NCI-H748 (cell line): ENCODE results near the gene CTBP2.

Experiments
- DNase-seq: peaks from one replicate; lab custom pipeline; 2025; ENCODE audit not compliant: unreplicated experiment; lab: John Stamatoyannopoulos, UW

Gene CTBP2

DNA sequence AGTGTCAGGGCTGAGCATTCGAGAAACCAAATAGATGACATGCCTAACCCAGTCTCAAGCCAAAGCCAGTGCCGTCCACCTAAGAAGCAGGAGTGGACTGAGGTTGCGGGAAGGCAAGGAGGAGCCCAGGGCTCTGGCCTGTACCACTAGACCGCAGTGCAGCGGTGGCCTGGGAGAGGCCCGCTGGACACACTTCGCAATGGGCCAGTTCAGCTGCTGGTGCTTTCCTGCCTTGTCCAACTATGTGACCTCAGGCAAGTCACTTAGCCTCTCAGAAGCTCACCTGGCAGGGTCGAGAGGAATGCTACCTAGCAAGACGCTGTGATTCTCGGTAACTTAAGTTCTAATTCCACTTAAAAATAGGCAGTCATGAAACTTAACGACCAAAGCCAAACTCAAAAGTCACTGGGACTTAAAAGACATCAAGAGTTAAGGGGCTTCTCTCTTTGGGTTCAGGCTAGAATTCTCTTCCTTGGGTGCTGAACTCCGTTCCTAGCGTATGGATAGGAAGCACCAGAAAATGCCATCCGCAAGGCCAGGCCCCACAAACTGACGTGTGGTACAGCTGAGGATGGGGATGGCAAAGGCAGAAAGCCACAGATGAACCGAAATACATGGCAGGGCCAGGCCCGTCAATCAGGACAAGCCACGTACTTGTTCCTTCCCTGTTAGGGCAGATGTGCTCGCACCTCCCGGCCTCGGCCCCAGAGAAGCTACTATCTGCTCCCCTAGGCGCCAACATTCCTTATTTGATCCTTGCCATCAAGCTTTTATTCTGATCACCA lies 34.2 kb downstream of the CTBP2 start:
- no peak for DNase-seq

DNA sequence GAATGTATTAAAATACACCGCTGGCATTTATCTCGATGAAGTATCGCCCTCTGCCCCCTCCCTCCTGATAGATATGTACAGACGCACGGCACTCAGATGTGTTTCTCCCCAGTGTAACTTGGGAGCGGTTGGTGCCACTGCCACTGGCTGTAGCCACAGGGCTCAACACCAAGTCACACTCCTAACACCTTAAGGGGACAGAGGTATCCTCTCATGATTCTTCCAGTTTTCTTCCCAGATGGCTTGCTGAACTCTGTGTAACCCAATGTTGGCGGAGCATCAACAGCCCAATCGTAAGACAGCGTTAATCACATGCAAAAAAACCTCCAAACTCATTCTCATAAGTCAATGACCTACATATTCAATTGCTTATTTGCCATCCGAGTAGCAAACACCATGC lies 35.5 kb downstream of the CTBP2 start:
- no peak for DNase-seq

DNA sequence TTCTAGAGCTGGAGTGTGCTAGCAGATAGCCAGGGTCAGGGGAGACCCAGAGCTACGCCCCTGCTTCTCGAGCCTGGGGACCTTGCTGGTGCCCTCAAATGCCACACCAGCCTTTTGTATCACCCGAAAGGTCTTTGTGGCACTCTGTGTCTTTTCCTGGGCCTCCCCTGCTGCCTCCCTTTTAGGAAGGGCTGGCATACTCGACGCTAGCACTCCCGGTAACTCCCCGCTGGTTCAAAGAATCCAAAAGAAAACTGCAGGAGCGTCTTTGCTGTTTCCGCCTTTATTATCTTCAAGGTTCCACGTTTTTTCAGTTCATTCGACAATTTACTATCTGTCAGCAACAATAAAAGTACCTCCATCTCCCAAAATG lies 36.3 kb downstream of the CTBP2 start:
- DNase-seq, result no peak

DNA sequence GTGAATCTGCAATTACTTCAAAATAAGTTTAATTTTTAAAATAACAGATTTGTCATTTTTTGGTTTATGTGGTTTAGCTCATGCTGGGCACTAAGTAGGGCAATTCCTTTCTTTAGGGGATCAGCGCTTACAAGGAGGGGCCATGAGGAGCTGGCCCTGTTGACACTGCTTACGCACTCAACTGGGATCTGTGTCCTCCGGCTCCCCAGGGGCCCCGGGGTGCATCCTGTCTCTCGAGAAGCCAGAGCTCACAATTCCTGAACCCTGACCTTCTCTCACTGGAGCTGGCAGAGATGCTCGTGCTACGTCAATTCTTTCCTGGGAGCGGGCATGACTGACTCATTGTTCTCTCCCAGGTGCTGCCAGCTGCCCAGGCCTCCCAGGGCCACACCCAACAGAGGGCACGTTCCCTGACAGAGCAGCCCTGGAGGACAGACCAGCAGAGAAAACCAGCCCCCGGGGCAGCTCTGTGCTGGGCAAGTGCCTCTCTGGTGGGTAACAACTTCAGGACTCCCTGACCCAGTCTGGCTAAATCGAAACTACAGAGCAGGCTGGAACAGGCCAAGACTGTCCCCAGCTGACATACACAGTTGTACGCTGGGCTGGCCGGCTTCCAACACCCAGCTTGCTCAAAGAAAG lies 36.8 kb downstream of the CTBP2 start:
- DNase-seq, result peak; percentile 86

DNA sequence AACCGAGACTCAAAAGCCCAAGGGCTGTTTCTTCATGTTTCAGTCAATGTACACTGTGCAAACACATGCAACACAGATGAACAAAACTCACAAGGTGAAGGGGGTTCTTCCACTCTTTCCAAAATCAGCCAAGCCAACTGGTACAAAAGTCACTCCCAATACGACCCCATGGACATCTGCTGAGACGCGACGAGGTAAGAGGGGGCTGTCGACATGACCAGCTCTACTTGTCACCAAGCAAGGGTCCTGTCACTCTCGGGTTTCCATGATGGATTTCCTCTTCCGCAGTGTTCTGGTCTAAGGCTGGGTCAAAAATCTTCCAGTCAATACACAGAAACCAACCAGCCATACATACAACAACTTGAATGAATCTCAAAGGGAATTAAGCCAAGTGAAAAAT lies 37.8 kb downstream of the CTBP2 start:
- no peak for DNase-seq

DNA sequence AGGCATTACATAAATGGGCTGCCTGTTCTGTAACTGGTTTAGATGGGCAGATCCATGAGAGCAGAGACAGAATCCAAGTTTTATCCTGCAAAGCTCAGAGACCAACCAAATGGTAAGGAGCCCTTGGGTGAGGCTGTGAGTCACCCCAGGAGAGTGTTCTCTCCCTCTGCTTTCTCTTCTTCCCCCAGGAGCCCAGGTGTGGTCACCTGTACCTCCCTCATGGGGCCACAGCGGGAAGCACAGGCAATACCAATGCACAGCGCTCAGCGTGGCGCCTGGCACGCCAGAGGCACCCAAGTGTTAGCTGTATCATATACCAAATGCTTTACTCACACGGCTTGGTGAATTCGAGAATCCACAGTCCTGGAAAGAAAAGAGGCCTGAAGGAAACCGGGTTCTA lies 39.4 kb downstream of the CTBP2 start:
- no peak for DNase-seq

DNA sequence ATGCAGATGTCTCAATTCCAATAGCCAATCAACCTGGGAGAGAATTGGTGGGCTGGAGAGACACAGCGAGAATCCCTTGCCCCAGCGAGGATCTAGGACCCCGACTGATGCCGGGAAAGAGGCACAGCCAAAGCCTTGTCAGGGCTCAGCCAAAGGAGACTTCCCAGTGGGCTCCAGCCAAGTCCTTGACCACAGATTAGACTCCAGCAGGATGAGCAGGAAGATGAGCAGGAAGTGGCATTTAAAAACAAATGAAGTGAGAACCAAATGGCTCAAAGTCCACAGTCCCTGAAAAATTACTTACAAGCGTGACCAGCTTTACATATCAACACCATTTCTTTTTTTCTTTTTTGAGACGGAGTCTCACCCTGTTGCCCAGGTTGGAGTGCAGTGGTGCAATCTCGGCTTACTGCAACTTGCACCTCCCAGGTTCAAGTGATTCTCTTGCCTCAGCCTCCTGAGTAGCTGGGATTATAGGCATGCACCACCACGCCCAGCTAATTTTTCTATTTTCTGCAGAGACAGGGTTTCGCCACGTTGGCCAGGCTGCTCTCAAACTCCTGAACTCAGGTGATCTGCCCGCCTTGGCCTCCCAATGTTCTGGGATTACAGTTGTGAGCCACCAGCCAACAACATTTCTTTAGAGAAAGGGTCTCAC lies 40.2 kb downstream of the CTBP2 start:
- no peak for DNase-seq

DNA sequence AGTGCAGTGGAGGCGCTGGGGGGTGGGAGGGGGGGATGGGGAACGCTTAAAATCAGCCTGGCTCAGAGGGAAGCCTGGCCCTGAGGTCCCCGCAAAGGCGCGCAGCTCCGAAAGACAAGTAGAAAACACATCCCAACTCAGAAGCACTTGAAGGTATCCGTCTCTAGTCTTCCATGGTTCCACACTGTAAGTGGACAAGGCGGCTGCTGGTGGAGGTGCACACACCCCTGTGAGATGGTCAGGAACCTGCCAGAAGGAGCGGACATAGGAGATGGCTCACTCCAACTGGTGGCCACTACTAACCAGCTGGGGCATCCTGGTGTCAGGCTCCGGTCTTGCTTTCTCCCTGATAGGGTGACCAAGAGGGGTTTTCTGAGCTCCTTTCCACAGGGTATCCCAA lies 41.7 kb downstream of the CTBP2 start:
- DNase-seq, result no peak

DNA sequence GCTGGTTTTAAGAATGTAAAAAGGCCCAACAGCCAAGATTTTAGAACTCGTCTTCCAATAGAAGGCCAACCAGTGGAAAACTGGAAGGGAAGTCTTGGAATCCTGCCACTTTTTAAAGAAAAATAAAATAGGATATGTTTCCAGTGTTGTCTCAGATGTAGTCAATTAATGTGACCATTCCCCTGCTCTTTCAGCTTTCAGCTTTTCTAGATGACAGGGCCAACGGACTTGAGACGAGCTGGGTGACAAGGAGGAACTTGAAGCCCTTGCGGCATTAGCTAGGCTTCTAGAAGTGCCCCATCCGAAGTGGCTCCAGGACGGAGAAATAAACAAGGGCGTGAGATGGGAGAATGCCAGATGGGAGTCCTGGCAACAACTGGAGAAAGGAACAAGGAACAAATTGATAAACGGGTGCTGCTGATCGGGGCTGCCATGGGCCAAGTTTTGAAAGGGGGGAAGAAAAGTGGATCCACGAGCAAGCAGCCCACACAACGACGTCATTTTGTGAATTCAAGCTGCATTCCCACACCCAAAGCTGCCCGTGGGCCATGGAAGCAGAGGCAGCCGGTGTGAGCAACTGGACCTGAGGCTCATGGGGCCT lies 42.3 kb downstream of the CTBP2 start:
- DNase-seq, result no peak

DNA sequence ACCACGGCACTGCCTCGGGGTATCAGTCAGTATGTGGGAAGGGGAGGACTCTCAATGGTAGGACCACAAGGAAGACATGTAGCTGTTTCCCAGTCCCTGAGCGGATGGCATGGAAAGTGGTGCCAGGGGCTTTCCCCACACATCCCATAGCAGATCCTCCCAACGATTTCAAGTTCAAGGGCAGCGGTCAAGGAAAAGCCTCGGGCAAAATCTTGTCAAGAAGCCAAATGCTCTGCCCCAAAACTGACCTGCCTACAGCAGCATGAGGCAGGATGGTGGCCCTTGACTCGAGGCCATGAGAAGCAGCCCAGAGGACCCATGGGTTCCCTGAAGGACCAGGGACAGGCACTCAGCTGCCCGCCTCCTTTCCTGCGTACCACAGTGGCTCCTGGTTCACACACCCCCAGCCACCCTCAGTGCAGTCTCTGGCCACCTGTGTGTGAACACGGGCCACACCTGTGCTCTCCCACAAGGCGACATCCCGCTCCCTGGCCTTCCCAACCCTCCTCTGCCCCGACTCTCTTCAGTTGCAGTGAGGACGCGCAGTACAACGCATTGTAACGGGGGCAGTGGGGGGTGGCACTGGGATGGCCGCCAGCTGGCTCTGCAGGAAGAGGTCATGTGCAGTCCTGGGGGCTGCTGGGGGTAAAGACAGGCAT lies 43.6 kb downstream of the CTBP2 start:
- DNase-seq, result no peak

DNA sequence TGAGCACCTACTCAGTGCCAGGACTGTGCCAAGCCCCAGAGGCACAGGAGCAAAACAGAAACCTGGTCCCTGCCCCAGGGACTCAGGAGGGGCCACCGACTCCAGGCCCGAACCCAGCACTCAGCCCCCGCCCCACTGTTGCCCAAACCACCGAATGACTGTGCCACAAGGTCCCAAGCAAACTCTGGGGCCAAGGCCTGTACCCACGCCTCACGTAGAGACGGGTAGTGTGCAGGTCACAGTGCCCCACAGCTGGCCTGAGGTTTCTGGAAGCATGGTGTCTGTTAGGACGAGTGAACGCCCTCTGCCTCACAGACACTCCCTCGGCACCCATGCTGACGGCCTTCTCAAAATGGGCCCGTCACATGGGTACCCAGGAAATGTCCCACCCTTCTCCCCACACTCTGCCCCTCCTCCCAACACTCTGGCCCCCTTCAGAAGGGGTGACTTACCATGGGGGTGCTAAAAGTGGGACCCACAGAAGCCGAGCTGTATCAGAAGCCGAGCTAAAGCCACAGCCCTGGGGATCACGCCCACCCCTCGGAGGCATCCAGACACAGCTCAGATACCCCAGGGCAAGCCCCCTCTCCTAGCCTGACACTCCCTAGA lies 44.2 kb downstream of the CTBP2 start:
- DNase-seq, result no peak

DNA sequence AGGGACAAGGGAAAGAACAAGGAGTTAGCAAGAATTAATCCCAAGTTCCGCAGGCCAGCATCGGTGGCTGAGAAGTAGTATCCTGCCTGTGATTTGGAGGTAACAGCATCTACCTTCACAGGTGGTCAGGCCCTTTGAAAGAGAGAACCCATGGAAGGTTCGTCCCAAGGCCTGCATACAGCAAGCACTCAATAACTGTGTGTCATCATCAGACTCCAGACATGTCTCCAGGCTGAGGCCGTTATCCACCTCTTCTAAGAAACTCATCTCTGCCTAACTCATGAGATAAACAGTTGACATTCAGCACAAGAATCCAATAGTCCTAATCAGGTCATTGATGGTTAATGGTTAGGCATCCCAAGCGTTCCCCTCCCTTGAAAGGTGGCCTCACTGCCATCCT lies 45.0 kb downstream of the CTBP2 start:
- DNase-seq, result no peak

DNA sequence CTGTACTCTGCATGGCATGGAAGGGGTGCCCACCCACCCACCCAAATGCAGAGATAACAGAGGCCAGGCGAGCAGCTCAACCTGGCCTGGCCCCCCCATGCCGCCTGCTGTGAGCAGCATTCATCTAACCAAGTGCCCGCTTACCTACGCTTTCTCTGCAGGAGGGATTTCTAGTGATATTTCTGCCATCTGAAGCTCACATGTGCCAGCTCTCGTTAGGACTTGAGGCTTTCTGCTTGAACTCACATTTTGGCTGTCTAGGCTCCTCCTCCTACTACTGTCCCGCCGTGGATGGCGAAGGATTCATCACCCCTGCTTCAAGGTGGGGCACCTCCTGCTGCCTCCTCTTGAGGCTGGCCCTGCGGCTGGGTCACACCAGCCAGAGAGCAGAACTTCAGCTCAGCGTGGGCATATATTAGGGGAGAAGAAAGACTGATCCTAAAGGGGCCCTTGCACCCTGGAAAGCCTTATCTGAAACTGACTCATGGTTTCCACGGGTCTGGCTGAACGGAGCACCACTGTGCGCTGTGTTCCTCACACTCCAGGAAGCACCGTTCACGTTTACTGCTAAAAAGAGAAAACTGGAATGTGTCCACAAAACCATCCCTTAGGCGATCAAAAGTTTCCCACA lies 45.5 kb downstream of the CTBP2 start:
- DNase-seq, result no peak

DNA sequence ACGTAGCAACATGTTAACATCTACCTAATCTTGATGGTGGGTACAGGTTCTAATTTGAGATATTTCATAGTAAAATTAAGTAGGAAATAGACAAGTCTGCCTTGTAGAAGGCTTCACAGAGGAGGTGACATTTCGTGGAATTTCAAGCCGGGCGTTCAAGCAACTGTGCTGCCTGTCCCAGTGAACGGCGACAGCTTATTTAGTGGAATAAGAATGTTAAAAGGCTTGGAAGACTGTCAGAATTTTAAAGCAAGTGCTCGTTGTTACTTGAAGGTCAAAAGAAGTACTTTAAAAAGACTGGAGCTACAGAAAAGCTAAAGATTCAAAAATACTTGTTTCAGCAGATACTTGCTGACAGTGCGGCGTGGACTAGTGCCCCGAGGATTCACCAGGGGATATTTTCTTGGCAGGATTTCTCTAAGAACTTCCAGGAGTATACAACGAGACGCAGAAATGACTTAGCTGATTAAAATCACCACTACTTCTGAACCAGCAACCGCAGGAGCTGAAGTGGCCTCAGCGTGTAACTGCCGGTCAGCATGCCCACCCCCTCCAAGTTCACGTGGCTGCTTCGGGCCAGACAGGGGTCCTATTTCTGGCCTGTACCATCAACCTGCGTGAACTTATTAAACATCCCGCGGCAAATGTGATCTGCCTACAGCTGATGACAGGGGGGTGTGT lies 46.5 kb downstream of the CTBP2 start:
- DNase-seq, result no peak

DNA sequence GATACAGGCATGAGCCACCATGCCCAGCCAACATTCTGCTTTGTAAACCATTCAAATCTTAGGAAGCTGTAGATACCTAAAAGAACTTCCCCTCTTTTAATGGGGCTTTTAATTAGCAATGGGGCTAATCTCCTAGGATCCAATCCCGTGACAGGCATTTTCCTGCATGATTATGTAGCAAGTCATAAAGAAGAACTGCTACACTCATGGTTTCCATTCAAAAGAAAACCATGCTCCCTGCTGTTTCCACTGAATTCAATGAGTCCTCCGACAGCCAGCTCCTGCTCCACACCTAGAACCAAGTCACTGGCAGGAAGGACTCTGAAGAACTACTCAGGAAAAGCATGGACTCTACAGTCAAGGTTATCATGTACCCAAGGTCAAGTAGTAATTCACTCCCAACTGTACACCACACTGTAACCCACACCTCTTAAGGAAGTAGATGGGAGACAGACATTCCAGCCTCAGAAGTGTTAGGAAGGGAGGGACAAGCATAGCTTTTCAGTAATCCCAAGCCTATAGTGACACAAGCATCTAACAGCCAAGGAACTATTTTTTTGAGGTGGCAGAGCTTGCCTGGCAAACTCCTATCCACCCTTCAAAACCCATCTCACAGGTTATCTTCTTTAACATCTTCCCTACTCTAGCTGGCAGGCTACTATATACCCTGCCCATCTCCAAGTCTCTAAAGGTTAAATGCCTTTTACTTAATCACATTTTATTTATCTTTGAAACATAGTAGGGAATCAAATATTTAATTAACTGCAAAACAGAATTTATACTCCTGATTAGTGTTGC lies 47.5 kb downstream of the CTBP2 start:
- no peak for DNase-seq

DNA sequence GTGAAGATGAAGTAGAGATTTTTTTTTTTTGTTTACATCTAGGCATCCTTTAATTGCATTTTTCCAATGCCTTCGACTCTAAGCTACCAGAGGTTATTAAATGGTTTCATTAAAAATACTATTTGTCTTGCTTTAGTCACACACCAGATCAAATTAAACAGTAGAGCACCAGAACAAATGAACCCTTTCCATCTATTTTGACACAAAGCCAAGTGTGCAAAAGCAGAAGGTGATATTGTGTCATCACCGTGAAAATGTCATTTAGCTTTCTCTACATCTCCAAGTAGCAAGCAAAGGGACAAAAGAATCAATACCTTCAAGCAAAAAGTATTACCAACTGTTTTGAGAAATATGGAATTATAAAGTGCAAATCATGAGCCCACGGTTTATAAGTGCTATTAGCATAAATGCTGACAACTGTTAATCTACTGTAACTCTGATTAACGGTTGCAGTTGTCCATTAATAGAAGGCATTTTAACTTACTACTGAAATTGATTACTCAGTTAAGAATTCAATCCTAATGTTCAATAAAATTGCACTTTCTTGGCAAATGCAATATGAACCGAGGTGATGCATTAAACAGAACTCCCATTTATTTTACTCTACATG lies 49.1 kb downstream of the CTBP2 start:
- no peak for DNase-seq

DNA sequence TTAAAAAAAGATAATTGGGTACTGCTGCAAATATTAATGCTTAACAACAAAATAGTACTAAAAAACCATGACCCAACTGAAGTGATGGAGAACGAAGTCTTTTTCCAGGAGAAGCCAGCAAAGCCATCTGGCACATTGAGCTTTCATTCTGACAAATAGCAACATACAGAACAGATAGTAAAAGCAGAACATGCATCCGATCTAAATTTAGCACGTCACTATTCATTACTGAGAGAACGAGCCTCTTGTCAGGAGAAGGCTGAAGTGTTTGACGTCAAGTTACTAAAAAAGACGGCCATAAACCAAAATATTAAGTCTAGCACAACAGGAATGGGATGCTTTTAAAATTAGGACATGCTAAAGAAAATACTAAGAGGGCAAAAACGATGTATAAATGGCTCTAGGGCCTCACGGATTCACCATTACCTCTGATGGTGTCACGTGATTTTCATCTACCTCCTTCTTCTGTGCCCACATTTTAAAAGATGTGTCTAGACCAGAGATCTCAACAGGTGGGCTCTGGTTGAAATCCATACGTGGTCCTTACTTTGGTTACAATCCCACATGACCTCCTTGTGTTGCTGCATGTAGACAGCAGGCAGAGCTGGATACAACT lies 52.3 kb downstream of the CTBP2 start:
- no peak for DNase-seq

DNA sequence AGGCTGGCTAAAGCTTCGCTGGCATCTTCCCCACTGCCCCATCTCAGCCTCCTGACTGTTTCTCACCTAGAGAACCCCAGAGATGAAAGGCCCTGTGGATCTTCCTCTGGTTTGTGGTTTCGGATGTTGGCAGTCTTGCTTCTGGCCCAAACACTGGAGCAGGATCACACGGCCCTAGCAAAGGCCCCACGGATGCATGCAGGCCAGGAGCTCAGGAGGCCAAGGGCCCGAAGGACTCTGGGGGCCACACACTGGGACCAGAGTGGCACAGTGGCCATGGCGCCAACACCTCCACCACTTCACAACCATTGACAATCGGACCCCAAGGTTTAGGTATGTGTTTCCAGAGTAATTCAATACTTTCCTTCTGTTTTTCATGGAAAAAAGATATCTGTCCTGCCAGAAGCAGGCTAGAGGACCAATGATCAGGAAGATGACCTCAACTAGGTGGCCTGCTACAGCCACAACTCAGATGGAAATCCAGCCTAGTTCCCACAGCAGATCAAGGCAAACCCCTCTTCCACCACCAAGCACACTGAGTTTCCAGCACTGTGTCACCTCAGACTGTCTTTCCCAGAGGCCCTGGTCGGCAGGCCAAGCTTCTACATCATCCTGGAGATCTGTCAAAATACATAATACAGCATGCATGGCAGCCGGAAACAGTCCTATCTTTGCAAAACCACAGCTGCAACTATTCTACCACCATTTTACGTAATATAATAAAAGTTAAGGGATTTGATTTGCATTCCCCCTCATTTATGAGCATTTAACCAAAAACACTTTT lies 53.0 kb downstream of the CTBP2 start:
- DNase-seq, result no peak
